ENCODE data around the gene MYEF2.

Gene MYEF2

DNA sequence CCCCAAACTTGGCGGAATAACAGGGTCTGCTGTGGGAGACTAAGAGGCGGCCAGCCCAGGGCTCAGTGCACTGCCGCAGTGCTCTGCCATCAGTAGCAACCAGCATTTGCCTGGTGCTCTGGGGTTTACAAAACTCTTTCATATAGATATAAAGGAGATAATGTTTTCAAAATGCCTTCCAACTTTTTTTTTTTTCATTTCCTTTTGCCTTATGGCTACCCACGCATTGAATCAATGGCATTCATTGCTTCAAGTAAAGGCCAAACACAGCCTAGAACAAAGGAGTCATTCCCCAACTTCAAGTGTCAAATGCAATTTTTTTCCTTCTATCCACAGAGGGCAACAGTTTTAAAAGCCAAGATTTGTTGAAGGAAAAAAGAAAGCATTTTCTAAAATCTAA is 68.9 kb downstream of the MYEF2 start:
- 96% methylated on average over 4 of the region's 4 CpGs for WGBS
- no peaks in the 10 kb centered on the region for H3K4me1 ChIP-seq (ENCODE audit: insufficient read depth, low read length)
- no peak overlapping the region for H3K4me3 ChIP-seq (ENCODE audit: low read length)
- no peaks in the 10 kb centered on the region for H3K27me3 ChIP-seq (ENCODE audit: insufficient read depth, low read length)
- H3K9ac ChIP-seq (ENCODE audit: low read depth, low read length), result no peak overlapping the region
- H3K36me3 ChIP-seq (ENCODE audit: insufficient read depth, low read length), result no peaks in the 10 kb centered on the region
- H3K27ac ChIP-seq (ENCODE audit: low read depth, low read length), result no peak overlapping the region
- no peaks in the 10 kb centered on the region for H3K9me3 ChIP-seq (ENCODE audit: insufficient read depth, low read depth, low read length)

DNA sequence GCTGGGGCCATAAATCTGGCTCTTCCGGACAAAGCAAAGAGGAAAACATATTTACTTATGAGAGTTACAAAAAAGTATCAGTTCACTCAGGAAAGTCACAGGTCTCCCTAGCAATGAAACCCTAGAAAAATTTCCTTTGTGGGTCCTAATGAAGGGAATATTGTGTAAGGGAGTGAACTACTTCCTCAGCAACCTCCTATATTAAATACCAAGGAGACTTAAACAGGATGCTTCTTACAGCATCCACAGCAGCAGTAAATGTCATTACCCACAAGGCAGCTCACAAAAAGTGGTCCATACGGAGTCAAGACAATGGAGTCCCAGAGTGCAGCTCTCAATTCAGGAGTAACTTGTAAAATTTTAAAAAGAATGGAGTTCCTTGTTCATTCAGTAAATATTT is 72.2 kb downstream of the MYEF2 start:
- Histone ChIP-seq H3K4me3 (ENCODE audit: low read length) (no peak overlapping the region), H3K9ac (ENCODE audit: low read depth, low read length) (no peak overlapping the region), H3K27me3 (ENCODE audit: insufficient read depth, low read length) (no peaks in the 10 kb centered on the region), H3K9me3 (ENCODE audit: insufficient read depth, low read depth, low read length) (no peaks in the 10 kb centered on the region), H3K27ac (ENCODE audit: low read depth, low read length) (no peak overlapping the region), H3K4me1 (ENCODE audit: insufficient read depth, low read length) (no peaks in the 10 kb centered on the region), H3K36me3 (ENCODE audit: insufficient read depth, low read length) (no peaks in the 10 kb centered on the region)
- WGBS, result 88% methylated on average over 1 of the region's 2 CpGs

DNA sequence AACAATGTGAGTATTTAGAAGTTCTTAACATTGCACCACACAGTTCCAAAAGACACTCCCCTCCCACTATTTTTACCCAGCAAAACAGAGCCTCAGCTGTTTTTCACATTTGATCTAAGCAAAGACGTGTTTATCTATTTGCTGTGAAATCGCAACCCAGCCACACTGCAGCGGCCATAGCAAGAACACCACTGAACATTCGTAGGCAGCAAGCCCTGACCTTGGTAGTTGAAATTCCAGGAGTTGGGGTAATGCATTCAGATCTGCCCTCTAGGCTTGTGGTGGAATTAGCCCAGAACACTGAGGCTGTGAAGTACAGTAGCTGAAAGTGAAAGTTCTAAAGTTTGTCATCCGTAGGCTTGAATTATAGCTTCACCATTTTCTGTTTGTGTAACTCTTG is 74.4 kb downstream of the MYEF2 start:
- WGBS, result 94% methylated on average over 5 of the region's 5 CpGs
- Histone ChIP-seq H3K4me3 (ENCODE audit: low read length) (no peak overlapping the region), H3K9ac (ENCODE audit: low read depth, low read length) (no peak overlapping the region), H3K27ac (ENCODE audit: low read depth, low read length) (no peak overlapping the region), H3K9me3 (ENCODE audit: insufficient read depth, low read depth, low read length) (no peaks in the 10 kb centered on the region), H3K27me3 (ENCODE audit: insufficient read depth, low read length) (no peaks in the 10 kb centered on the region), H3K36me3 (ENCODE audit: insufficient read depth, low read length) (no peaks in the 10 kb centered on the region), H3K4me1 (ENCODE audit: insufficient read depth, low read length) (no peaks in the 10 kb centered on the region)

DNA sequence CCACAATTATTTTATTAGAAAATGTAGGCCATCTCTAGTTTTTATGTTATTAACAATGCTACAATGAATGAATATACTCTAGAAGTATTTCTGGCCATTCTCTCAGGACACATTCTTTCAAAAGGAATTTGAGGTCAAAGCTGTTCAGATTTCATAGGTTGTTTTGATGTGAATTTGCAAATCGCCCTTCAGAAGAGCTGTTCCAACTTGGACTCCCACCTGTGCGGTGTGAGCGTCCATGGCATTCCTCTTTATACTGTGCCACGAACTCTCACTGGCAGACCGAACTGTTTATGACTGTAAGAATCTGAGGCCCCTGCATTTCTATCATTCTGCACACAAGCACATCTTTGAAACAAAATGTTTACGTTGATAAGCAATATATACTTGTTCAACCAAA is 75.9 kb downstream of the MYEF2 start:
- H3K27me3 ChIP-seq (ENCODE audit: insufficient read depth, low read length), result no peaks in the 10 kb centered on the region
- no peak overlapping the region for H3K27ac ChIP-seq (ENCODE audit: low read depth, low read length)
- H3K9me3 ChIP-seq (ENCODE audit: insufficient read depth, low read depth, low read length), result no peaks in the 10 kb centered on the region
- H3K36me3 ChIP-seq (ENCODE audit: insufficient read depth, low read length), result no peaks in the 10 kb centered on the region
- no peaks in the 10 kb centered on the region for H3K4me1 ChIP-seq (ENCODE audit: insufficient read depth, low read length)
- H3K4me3 ChIP-seq (ENCODE audit: low read length), result no peak overlapping the region
- no peak overlapping the region for H3K9ac ChIP-seq (ENCODE audit: low read depth, low read length)
- WGBS, result 93% methylated on average over 6 of the region's 6 CpGs

DNA sequence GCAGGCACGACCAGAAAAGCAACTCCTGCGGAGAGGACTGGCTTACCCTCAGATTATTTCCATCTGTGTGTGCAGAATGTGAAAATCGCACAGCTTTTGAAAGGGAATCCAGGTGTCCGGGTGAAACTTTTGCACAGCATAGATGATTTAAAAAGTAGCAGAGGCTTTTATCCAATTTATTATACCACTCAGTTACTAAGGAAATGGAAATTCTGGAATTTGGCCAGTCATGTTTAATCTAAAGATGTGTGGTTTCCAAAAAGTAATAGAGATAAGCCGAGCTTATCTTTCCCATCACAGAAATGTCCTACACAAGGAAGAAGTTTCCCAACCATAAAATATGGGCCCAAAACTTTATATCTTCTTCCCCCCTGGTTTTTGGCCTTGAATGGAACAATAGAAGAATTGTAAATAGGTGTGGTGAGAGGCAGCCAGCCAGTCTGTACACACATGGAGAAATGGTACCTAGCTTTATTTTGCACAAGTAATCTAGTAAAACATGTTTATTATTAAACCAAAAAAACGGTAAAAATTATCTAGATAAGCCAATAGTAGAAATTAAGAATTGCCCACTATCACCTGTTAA is 76.6 kb downstream of the MYEF2 start:
- Histone ChIP-seq H3K36me3 (ENCODE audit: insufficient read depth, low read length) (no peaks in the 10 kb centered on the region), H3K4me1 (ENCODE audit: insufficient read depth, low read length) (no peaks in the 10 kb centered on the region), H3K9me3 (ENCODE audit: insufficient read depth, low read depth, low read length) (no peaks in the 10 kb centered on the region), H3K27me3 (ENCODE audit: insufficient read depth, low read length) (no peaks in the 10 kb centered on the region), H3K9ac (ENCODE audit: low read depth, low read length) (no peak overlapping the region), H3K27ac (ENCODE audit: low read depth, low read length) (no peak overlapping the region), H3K4me3 (ENCODE audit: low read length) (no peak overlapping the region)
- WGBS, result 96% methylated on average over 4 of the region's 6 CpGs

DNA sequence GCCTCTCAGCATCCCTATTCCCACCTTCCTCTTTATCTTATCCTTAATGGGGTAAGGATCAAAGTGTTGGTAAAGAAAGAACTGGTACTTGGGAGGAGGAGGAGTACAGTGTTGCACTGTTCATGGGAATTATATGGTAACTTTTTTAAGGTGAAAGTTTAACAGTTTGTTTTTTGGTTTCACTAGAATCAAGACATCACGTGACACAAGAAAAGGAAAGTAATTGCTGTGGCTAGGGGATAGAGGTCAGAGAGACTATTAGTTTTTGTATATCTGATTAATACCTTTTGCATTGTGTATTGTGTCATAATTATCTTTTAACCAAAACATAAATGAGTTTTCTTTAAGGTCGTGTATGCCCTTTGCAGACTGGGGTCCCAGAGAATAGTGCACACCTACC is 80.8 kb downstream of the MYEF2 start:
- 99% methylated on average over 2 of the region's 2 CpGs for WGBS
- H3K4me3 ChIP-seq (ENCODE audit: low read length), result no peak overlapping the region

DNA sequence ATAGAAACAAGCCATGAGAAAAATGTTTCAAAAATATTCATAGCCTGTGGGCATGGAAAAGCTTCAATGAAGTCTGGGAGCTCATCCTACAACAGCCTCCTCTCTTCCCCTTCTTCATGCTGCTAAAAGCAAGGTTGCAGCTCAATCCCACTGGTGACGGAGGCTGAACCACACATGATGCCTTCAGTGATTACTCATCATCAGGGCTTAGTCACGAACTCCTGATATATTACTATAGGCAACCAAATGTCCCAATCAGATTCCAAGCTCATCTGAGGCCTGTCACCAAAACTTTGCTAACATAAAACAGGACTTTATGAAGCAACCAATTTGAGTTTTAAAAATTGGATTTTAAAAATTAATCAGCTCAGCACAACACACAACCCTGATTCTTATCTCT is 81.3 kb downstream of the MYEF2 start:
- H3K36me3 ChIP-seq (ENCODE audit: insufficient read depth, low read length), result no peaks in the 10 kb centered on the region
- WGBS, result 86% methylated on average over 2 of the region's 2 CpGs
- no peaks in the 10 kb centered on the region for H3K4me1 ChIP-seq (ENCODE audit: insufficient read depth, low read length)

More for the DNA sequence above, 80.8 kb downstream of the MYEF2 start:
- no peaks in the 10 kb centered on the region for H3K27me3 ChIP-seq (ENCODE audit: insufficient read depth, low read length)
- no peak overlapping the region for H3K27ac ChIP-seq (ENCODE audit: low read depth, low read length)
- no peak overlapping the region for H3K9ac ChIP-seq (ENCODE audit: low read depth, low read length)
- no peaks in the 10 kb centered on the region for H3K9me3 ChIP-seq (ENCODE audit: insufficient read depth, low read depth, low read length)
- no peaks in the 10 kb centered on the region for H3K4me1 ChIP-seq (ENCODE audit: insufficient read depth, low read length)
- no peaks in the 10 kb centered on the region for H3K36me3 ChIP-seq (ENCODE audit: insufficient read depth, low read length)

DNA sequence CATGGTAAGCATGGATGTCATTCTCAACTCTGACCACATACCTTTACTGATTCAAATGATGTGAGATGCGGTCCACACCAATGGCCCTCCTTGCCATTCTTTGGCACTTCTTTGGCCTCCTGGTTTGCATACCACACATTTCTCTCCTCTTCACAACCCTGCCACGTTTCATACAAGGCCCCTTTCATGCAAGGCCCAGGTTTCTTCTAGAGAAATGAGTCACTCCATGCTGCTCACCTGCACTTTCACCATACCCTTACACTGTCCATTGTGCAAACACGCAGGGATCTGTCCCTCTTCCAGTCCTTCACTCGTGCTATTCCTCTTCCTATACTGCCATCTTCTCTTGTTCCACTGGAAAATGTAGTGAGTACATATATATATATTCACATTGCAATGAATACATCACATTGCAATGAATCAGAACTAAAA is 81.7 kb downstream of the MYEF2 start:
- no peaks in the 10 kb centered on the region for H3K4me1 ChIP-seq (ENCODE audit: insufficient read depth, low read length)
- no peaks in the 10 kb centered on the region for H3K27me3 ChIP-seq (ENCODE audit: insufficient read depth, low read length)
- no peak overlapping the region for H3K9ac ChIP-seq (ENCODE audit: low read depth, low read length)
- no peaks in the 10 kb centered on the region for H3K9me3 ChIP-seq (ENCODE audit: insufficient read depth, low read depth, low read length)
- H3K4me3 ChIP-seq (ENCODE audit: low read length), result no peak overlapping the region
- 83% methylated on average over 4 of the region's 4 CpGs for WGBS
- H3K27ac ChIP-seq (ENCODE audit: low read depth, low read length), result no peak overlapping the region
- no peaks in the 10 kb centered on the region for H3K36me3 ChIP-seq (ENCODE audit: insufficient read depth, low read length)

More for the DNA sequence above, 81.3 kb downstream of the MYEF2 start:
- no peak overlapping the region for H3K4me3 ChIP-seq (ENCODE audit: low read length)
- H3K9ac ChIP-seq (ENCODE audit: low read depth, low read length), result no peak overlapping the region
- H3K9me3 ChIP-seq (ENCODE audit: insufficient read depth, low read depth, low read length), result no peaks in the 10 kb centered on the region
- H3K27me3 ChIP-seq (ENCODE audit: insufficient read depth, low read length), result no peaks in the 10 kb centered on the region
- no peak overlapping the region for H3K27ac ChIP-seq (ENCODE audit: low read depth, low read length)

DNA sequence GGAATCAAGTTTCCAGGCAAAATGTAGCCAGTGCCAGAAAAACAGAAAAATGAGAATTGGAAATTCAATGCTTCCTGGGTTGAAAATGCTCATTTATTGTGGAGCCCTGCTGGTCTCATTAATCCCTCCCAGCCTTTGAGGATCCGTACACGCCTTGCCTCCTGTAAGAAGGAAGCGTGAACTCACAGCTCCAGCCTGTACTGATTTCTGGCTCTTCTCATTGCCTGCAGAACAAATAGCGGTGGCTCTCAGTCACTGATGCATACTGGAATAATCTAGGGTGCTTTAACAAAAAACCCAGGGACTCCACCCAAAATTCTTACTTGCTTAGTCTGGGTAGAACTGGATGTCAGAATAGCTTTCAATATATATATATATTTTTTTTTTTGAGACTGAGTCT is 86.6 kb downstream of the MYEF2 start:
- 94% methylated on average over 4 of the region's 4 CpGs for WGBS
- Histone ChIP-seq H3K4me1 (ENCODE audit: insufficient read depth, low read length) (no peaks in the 10 kb centered on the region), H3K36me3 (ENCODE audit: insufficient read depth, low read length) (no peaks in the 10 kb centered on the region), H3K9ac (ENCODE audit: low read depth, low read length) (no peak overlapping the region), H3K4me3 (ENCODE audit: low read length) (no peak overlapping the region), H3K9me3 (ENCODE audit: insufficient read depth, low read depth, low read length) (peaks cover 14% of the 10 kb centered on the region), H3K27ac (ENCODE audit: low read depth, low read length) (no peak overlapping the region), H3K27me3 (ENCODE audit: insufficient read depth, low read length) (no peaks in the 10 kb centered on the region)

DNA sequence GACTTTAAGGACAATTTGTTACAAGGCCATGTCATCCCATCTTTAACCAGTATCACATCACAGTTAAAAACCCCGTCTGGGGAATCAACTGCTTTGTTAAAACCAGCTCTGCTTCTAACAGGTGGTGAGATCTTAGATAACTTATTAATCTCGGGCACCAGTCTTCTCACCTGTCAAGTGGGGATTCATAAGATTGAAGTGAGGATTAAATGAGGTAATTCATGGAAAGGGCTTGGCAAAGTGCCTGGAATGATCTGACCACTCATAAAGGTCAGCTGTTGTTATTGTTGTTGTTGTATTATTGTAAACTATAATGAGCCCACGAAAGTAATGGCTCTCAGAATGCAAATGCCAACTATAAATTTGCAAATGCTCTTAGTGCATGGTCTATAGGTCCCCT is 87.4 kb downstream of the MYEF2 start:
- no peak overlapping the region for H3K9ac ChIP-seq (ENCODE audit: low read depth, low read length)
- no peak overlapping the region for H3K27ac ChIP-seq (ENCODE audit: low read depth, low read length)
- WGBS, result 94% methylated on average over 3 of the region's 3 CpGs
- H3K9me3 ChIP-seq (ENCODE audit: insufficient read depth, low read depth, low read length), result peaks cover 14% of the 10 kb centered on the region
- H3K4me3 ChIP-seq (ENCODE audit: low read length), result no peak overlapping the region
- H3K4me1 ChIP-seq (ENCODE audit: insufficient read depth, low read length), result no peaks in the 10 kb centered on the region
- no peaks in the 10 kb centered on the region for H3K36me3 ChIP-seq (ENCODE audit: insufficient read depth, low read length)
- H3K27me3 ChIP-seq (ENCODE audit: insufficient read depth, low read length), result no peaks in the 10 kb centered on the region

DNA sequence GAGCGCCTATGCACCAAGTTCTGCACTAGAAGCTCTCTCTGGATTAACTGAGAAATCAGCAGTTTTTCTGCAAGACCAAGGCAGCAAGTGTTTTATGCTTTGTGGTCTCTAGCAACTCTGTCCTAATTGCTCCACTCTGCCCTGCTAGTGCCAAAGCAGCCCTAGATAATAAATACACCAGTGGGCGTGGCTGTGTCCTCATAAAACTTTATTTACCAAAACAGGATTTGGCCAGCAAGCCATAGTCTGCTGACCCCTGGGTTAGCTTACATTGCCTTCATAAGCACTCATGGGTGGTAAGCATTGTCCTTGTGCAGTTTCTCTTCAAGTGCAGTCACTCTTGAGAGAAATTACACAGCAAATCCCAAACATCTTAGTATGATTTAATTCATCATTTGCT is 88.0 kb downstream of the MYEF2 start:
- no peak overlapping the region for H3K27ac ChIP-seq (ENCODE audit: low read depth, low read length)

DNA sequence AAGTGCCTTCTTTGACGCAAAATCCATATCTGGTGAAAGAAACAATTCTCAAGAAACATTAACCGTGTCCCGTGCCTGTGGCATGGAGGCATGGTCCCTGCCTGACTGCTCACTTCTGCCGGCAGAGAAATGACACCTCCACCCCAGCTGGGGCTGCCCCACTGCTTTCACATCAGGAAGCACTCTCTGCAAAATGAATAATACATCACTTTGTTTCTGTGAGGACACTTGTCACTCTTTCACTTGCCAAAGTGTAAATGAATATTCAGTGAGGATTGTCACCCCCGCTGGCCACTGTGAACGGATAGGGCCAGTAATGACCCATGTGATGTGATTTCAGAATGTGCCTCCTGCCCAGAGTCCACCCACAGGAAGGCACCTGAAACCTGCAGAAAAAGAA is 88.4 kb downstream of the MYEF2 start:
- H3K27me3 ChIP-seq (ENCODE audit: insufficient read depth, low read length), result no peaks in the 10 kb centered on the region
- no peak overlapping the region for H3K27ac ChIP-seq (ENCODE audit: low read depth, low read length)
- H3K36me3 ChIP-seq (ENCODE audit: insufficient read depth, low read length), result no peaks in the 10 kb centered on the region
- peaks cover 14% of the 10 kb centered on the region for H3K9me3 ChIP-seq (ENCODE audit: insufficient read depth, low read depth, low read length)
- 83% methylated on average over 6 of the region's 6 CpGs for WGBS
- no peak overlapping the region for H3K9ac ChIP-seq (ENCODE audit: low read depth, low read length)
- H3K4me3 ChIP-seq (ENCODE audit: low read length), result no peak overlapping the region
- H3K4me1 ChIP-seq (ENCODE audit: insufficient read depth, low read length), result no peaks in the 10 kb centered on the region

More for the DNA sequence above, 88.0 kb downstream of the MYEF2 start:
- Histone ChIP-seq H3K4me1 (ENCODE audit: insufficient read depth, low read length) (no peaks in the 10 kb centered on the region), H3K9me3 (ENCODE audit: insufficient read depth, low read depth, low read length) (peaks cover 14% of the 10 kb centered on the region), H3K4me3 (ENCODE audit: low read length) (no peak overlapping the region), H3K27me3 (ENCODE audit: insufficient read depth, low read length) (no peaks in the 10 kb centered on the region), H3K36me3 (ENCODE audit: insufficient read depth, low read length) (no peaks in the 10 kb centered on the region), H3K9ac (ENCODE audit: low read depth, low read length) (no peak overlapping the region)
- WGBS, result 89% methylated on average over 2 of the region's 2 CpGs
